GOT3 (cell line): ENCODE results near the gene SLC9C1.

Experiments used
- DNase-seq: peaks from one replicate; lab custom pipeline; 2025; ENCODE audit warnings: mixed read lengths; lab: John Stamatoyannopoulos, UW

The SLC9C1 gene

GRCh38 chr3:112306825-112307224 lies 12.8 kb upstream of the SLC9C1 start:
- DNase-seq, result no peak

DNA sequence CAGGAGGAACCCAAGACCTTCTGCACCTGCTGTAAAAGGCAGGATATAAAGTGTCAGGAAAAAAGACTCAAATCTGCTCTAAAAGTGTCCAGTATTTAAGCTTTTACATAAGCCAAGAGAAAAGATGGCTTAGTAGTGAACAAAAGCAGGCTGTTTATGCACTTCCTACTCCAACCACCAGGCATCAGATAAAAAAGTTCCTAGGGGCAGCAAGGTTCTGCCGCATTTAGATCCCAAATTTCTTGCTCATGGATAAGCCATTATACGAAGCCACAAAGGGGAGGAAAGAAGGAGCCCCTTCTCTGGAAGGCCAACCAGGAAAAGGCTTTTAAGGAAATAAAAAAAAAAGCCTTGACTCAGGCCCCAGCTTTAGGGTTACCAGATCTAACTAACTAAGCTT lies 10.6 kb upstream of the SLC9C1 start:
- no peak for DNase-seq

GRCh38 chr3:112303764-112304325 lies 9.8 kb upstream of the SLC9C1 start:
- DNase-seq, result no peak

DNA sequence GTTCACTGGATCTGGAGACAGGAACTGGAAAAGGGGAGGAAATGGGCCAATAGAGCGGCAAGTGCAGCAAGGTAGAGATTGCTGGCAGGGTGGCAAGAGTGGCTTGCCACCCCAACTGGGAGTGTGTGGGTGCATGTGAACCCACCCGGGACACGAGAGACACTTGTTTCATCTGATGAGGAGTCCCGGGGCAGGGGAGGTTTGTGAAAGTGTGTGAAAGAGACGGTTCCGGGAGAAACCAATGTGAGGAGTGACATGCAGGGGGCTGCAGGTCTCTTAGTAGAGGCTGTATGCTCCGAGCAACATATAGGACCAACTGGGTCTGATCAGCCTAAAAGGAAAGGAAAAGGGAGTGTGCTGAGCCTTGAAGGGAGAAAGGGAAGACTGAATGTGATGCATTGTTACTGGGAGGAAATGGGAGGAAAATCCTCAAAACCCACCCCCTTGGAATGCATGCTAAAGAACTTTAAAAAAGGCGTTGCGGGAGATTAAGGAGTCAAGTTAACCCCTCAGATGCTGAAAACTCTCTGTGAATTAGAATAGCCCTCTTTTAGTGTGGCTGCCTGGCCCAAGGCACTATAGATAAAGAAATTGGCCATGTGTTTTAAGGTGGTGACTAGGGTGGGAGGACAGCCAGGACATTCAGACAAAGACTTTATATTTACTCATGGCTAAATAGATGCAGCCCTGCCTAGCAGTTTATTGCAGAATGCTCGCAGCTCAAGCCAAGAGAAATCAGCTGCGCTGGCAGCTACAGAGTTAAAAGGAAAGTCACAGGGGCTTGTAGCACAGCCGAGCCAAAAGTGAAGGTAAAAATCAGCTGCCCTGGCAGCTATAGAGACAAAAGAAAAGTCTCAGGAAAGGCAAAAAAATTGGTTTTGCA lies 9.1 kb upstream of the SLC9C1 start:
- DNase-seq, result no peak

DNA sequence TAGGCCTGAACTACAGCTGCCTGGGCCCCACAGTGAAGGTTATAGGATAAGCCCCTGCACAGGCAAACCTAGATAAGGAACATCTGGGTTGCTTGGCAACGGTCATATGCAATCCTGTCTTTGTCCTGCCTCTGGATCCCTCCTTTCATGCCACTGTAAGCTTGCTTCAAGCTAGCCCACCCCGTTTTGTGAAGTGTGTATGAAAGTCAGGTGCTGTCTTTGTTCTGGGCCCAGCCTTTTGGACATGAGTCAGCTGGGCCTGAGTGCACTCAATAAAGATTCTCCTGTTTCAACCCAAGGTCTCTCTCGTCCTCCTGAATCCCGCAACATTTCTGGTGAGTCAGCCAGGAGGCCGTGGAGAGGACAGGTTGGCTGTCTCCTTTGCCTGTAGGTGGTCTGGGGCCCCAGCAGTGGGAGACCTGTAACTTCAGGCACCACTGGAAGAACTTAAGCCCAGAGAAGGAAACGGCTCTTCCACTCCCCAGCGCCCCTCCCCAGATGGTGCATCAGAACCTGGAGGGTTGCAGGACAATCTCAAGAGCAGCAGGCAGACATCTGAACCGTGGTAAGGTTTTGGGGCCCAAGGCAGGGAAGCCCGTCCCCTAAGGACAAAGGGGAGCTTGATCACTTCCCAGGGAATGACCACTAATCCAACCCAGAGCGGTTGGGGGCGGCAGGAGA lies 8.3 kb upstream of the SLC9C1 start:
- DNase-seq, result no peak

DNA sequence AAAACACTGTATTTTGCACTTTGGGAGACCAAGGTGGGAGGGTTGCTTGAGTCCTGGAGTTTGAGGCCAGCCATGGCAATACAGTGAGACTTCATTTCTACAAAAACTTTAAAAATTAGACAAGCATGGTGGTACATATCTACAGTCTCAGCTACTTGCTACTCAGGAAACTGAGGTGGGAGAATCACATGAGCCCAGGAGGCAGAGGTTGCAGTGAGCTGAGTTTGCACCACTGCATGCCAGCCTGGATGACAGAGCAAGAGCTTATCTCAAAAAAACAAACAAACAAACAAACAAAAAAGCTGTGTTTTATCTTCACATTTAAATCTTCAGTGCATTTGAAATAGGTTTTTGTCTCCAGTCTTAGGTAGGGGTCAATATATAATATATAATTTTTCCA lies 4.8 kb upstream of the SLC9C1 start:
- DNase-seq, result no peak

GRCh38 chr3:112297714-112298113 lies 3.7 kb upstream of the SLC9C1 start:
- no peak for DNase-seq

- no peak for DNase-seq
These were observed 5.0 kb downstream of the SLC9C1 start for GRCh38 chr3:112289011-112289410.

DNA sequence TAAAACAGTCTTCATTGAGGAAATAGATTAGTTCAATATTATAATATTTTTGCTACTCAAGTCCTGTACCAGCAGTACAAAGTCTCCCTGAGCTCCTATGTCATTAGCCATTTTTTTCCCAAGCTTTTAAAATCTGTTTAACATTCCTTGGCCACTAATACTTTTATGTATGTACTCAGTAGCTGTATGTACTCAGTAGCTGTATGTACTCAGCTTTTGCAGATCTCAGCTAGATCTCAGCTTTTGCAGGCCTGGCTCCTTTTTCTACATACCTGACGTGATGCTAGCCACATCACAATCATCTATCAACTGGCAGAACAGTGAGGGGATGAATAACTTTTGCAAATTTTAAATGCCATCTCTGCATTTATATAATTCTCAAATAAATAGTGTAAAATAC lies 13.8 kb downstream of the SLC9C1 start:
- no peak for DNase-seq

GRCh38 chr3:112273536-112273935 lies 20.5 kb downstream of the SLC9C1 start:
- no peak for DNase-seq

- DNase-seq, result no peak
These were observed 32.3 kb downstream of the SLC9C1 start for GRCh38 chr3:112261742-112262141.

GRCh38 chr3:112260563-112260962 lies 33.5 kb downstream of the SLC9C1 start:
- no peak for DNase-seq

GRCh38 chr3:112253301-112253971 lies 40.6 kb downstream of the SLC9C1 start:
- no peak for DNase-seq

DNA sequence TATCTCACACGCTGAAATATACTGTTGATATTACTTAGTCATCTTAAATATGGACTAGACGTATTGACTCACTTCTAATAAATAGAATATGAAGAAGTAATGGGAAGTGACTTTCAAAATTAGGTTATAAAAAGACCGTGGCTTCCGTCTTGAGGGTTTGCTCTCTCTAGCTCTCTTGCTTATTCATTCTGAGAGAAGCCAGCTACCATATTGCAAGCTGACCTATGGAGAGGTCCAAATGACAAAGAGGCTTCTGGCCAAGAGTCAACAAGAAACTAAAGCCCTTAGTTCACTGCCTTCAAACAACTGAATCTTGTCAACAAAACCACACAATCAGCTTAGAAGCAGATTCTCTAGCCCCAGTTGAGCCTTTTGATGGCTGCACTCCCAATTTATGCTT lies 46.1 kb downstream of the SLC9C1 start:
- DNase-seq, result no peak

DNA sequence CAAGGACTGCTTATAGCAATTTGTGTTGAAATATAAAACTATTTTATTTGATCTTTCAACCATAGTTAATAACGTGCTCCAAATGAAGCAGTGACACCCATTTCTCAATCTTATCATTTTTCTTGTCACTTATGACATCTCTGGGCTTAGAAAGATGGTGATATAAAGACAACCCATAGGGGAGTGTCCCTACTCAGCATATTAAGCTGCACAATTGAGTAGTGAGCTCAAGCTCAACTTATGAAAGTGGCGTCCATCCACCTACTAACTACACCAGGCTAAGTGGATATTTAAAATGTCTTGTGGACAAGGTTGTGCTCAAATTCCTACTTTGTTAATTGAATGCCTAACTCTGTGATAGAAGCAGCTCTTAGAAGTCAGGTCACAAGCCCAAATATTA lies 46.7 kb downstream of the SLC9C1 start:
- no peak for DNase-seq

DNA sequence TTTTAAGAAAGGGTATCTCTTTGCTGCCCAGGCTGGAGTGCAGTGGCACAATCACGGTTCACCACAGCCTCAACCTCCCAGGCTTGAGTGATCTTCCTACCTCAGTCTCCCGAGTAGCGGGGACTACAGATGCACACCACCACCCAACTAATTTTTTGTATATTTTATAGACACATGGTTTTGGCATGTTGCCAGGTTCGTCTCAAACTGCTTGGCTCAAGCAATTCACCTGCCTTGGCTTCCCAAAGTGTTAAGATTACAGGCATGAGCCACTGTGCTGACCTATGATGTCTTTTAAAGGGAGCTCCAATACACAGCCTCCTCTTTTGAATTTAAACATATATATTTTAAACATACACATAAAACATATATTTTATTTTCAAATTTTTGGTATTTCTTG lies 60.9 kb downstream of the SLC9C1 start:
- no peak for DNase-seq

DNA sequence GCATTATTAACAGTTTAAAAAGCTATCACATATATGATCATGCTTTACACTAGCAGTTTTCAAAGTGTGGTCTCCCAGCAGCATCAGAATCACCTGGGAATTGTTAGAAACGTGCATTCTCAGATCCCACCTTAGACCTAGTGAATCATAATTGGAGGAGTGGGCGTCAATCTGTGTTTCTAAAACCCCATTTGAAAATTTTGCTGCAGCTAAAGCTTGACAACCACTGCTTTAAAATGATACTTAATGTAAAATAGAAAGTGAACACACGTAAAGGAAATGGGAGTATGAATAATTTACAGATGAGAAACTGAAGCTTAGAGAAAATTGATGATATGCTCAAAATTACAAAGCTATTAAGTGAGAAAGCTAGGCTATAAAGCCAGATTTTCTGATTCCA lies 62.3 kb downstream of the SLC9C1 start:
- DNase-seq, result no peak

DNA sequence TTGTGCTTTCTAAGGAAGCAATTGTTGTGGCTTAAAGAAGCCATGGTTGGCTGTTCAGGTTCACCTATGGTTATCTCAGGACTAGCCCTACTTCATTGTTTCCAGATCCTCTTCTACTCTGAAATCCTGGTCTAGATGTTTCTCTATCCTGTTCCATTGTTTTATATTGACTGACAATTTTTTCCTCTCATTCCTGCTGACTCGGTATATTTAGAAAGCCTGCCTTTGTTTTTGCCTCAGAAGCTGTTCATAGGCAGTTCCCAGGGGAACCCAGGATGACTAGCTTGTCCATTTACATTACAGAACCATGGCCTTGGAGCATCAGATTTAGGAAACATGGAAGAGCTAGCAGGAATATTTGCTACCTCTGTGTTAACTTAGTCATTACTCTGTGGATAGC lies 64.0 kb downstream of the SLC9C1 start:
- no peak for DNase-seq

DNA sequence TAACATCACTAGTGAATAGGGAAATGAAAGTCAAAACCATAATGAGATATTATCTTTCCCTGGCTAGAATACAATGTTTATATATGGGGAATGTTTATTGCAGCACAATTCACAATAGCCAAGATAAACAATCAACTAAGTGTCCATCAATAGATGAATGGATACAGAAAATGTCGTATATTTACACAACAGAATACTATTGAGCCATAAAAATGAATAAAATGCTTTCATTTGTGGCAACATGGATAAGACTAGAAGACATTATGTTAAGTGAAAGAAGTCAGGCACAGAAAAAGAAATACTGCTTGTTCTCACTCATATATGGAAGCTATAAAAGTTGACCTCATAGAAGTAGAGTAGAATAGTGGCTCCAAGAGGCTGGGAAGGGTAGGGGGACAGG lies 65.2 kb downstream of the SLC9C1 start:
- no peak for DNase-seq

- DNase-seq, result no peak
These were observed 93.7 kb downstream of the SLC9C1 start for GRCh38 chr3:112200317-112200666.

GRCh38 chr3:112199622-112200316 lies 94.2 kb downstream of the SLC9C1 start:
- no peak for DNase-seq

GRCh38 chr3:112197131-112197530 lies 96.9 kb downstream of the SLC9C1 start:
- DNase-seq, result no peak
